Measurements from ENCODE around the gene CFAP20.

CFAP20 gene

DNA sequence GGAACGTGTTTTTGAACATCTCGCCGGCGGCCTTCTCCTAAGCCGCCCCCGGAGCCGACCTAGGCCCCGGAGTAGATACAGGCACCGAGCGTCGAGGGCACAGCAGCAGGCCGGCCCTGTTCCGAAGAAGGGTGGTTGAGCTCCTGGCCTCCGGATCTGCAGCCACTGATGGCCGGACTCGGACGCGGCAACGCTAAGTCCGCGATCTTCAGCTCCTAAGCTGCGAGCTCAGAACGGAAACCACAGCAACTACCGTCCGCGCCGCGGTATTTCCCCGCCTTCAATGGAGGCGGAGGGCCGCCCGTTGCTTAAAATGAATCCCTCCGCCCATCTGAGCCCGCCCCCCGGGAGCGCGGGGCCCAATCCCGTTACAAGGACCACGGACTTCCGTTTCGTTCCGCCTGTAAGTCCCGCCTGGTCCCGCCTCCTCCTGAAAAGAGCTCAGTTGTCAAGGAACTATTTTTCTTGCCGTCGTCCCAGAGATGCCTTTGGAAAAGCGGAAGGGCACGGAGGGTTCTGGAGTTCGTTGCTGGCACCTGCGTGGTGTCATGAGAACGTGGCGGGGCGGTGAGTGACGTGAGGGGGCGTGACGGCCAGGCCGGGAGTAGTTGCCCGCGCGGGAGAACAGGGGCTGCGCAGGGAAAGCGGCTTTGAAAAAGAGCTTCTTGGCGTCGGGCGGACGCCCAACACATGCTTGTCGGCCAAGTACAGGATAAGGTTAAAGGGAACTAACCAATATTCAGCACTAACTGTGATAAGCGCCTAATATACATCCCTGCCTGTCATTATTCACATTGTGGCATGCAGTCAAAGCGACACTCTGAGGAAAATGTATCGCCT lies at the start of gene CFAP20:
TSS of gene CFAP20 (minus strand) at position 285 of the 840 bp plus-strand sequence. CDS start at position 19, 266 bp downstream.
- H3K36me3 ChIP-seq: peaks cover 6% of the 10 kb centered on the region; the same call in 1 of the 2 replicates
- H3K27ac ChIP-seq: peak within 1 kb of the TSS; percentile 93
- H3K27me3 ChIP-seq (ENCODE audit: insufficient read depth, low read depth, severe bottlenecking): no peaks in the 10 kb centered on the region
- TF ChIP-seq, protein P1, sequence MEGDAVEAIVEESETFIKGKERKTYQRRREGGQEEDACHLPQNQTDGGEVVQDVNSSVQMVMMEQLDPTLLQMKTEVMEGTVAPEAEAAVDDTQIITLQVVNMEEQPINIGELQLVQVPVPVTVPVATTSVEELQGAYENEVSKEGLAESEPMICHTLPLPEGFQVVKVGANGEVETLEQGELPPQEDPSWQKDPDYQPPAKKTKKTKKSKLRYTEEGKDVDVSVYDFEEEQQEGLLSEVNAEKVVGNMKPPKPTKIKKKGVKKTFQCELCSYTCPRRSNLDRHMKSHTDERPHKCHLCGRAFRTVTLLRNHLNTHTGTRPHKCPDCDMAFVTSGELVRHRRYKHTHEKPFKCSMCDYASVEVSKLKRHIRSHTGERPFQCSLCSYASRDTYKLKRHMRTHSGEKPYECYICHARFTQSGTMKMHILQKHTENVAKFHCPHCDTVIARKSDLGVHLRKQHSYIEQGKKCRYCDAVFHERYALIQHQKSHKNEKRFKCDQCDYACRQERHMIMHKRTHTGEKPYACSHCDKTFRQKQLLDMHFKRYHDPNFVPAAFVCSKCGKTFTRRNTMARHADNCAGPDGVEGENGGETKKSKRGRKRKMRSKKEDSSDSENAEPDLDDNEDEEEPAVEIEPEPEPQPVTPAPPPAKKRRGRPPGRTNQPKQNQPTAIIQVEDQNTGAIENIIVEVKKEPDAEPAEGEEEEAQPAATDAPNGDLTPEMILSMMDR (IDR thresholded peaks at IDR 0.05; ENCODE audit: low read depth, low read length): no peak
- peaks cover 8% of the 10 kb centered on the region for H3K9me3 ChIP-seq (ENCODE audit: severe bottlenecking)
- DNase-seq: peak; percentile 99
- peak within 1 kb of the TSS; percentile 99 for H3K4me3 ChIP-seq (ENCODE audit: low read depth, low read length)

DNA sequence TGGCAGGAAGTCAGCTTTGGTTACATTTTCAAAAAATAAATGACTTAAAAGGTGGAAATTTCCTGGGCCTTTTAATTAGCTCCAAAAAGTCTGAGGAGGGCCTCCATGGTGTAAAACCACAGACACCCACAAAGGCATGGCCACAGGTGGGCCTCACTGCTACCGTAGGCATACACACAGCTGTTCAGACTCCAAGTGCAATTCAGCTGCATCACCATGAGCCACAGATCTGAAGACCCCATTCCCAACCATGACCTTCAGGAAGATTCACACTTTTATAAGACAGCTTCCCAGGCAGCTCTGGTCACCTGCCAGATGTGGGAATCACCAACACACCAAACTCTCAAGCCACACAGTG lies 48.2 kb upstream of the CFAP20 start:
- TF ChIP-seq, protein P1 (IDR thresholded peaks at IDR 0.05; ENCODE audit: low read depth, low read length): no peak
- no peak for DNase-seq
- Histone ChIP-seq H3K4me3 (ENCODE audit: low read depth, low read length) (no peak overlapping the region), H3K9me3 (ENCODE audit: severe bottlenecking) (no peaks in the 10 kb centered on the region), H3K27ac (no peak overlapping the region), H3K27me3 (ENCODE audit: insufficient read depth, low read depth, severe bottlenecking) (no peaks in the 10 kb centered on the region), H3K36me3 (peaks cover 20% of the 10 kb centered on the region)

DNA sequence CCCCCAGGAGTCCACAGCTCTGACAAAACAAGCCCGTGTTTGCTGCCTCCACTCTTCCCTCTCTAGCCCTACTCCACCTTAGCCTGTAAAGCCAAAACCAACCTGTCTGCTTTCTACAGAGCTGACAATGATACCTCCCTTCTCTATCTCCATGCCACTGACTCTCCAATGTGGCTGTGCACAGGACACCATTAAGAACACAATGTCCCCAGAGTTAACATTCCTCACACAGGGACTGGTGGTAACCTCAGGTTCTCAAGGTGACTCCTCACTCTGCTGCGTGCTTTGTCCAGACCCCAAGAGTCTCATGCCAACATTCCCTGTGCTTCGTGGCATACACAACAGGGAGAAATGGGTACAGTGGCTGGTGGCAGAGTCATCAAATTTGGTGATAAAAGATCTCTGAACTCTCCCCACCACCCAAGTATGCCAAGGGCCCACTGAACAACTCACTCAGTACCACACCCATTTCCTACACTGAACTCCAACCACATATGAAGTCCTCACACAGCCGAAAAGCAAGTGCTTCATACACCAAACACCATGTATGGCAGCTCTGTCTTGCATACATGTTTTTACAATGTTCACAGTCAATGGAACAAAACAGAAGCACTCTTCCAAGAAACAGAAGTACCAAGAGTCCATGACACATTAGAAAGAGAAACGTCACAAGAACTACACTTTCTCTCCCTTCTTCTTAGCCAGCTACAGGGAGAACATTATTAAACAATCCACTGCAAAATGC lies 47.6 kb upstream of the CFAP20 start:
- Histone ChIP-seq H3K27ac (no peak overlapping the region), H3K9me3 (ENCODE audit: severe bottlenecking) (no peaks in the 10 kb centered on the region)
- TF ChIP-seq, protein P1 (IDR thresholded peaks at IDR 0.05; ENCODE audit: low read depth, low read length): no peak

DNA sequence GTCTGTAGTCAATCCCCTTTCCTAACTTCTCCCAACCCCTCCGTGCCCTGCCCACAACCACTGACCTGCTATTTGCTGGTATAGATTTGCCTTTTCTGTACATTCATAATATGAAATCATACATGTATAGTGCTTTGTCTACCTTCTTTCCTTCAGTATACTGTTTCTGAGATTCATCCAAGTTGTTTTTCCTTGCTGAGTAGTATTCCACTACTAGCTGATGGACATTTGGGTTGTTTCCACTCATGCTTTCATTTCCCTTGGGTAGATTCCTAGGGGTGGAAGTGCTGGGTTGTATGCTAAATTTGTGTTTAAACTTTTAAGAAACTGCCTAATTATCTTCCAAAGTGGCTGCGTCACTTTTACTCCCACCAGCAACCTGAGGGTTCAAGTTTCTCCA lies 41.0 kb upstream of the CFAP20 start:
- no peak for DNase-seq
- Histone ChIP-seq H3K27me3 (ENCODE audit: insufficient read depth, low read depth, severe bottlenecking) (no peaks in the 10 kb centered on the region), H3K36me3 (peaks cover 56% of the 10 kb centered on the region), H3K9me3 (ENCODE audit: severe bottlenecking) (no peaks in the 10 kb centered on the region), H3K27ac (no peak overlapping the region), H3K4me3 (ENCODE audit: low read depth, low read length) (no peak overlapping the region)
- TF ChIP-seq, protein P1 (IDR thresholded peaks at IDR 0.05; ENCODE audit: low read depth, low read length): no peak

More for the DNA sequence above, 47.6 kb upstream of the CFAP20 start:
- H3K4me3 ChIP-seq (ENCODE audit: low read depth, low read length): no peak overlapping the region
- no peak for DNase-seq
- no peaks in the 10 kb centered on the region for H3K27me3 ChIP-seq (ENCODE audit: insufficient read depth, low read depth, severe bottlenecking)
- peaks cover 23% of the 10 kb centered on the region for H3K36me3 ChIP-seq

DNA sequence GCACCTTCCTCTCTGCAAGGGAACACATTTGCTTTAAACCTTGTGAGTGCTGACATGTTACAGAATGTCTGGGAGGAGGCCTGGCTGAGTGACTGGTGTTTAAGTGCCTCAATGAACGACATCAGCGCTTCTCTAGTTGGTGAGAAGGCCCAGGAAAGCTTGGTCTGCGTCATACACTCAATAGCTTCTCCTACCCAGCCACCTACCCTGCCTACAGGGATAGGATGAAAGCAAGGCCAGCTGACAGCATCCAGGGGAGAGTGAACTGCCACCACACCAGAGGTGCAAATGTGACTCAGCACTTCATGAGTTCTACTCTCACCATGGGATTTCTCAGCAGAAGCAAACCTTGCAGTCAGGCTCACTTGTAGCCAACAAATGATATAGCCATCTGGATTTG lies 31.7 kb upstream of the CFAP20 start:
- TF ChIP-seq, protein P1 (IDR thresholded peaks at IDR 0.05; ENCODE audit: low read depth, low read length): no peak
- no peak for DNase-seq
- Histone ChIP-seq H3K36me3 (peaks cover 42% of the 10 kb centered on the region), H3K27me3 (ENCODE audit: insufficient read depth, low read depth, severe bottlenecking) (no peaks in the 10 kb centered on the region), H3K27ac (no peak overlapping the region), H3K4me3 (ENCODE audit: low read depth, low read length) (no peak overlapping the region), H3K9me3 (ENCODE audit: severe bottlenecking) (no peaks in the 10 kb centered on the region)
